HG02642 (cell line): ENCODE results near the gene CEP20.
"Not testable (repeated sequence)": the region's sequence is repeated elsewhere in the genome, so short reads cannot be mapped to it uniquely, and the experiment has no call there.

ENCODE experiments used
- ATAC-seq: cut with Tn5 transposase; IDR thresholded peaks from one replicate; pipeline ENCODE4 v1.9.1; 2021; ENCODE audit warnings: mild to moderate bottlenecking; ENCODE audit not compliant: unreplicated experiment, poor library complexity

Gene CEP20, protein sequence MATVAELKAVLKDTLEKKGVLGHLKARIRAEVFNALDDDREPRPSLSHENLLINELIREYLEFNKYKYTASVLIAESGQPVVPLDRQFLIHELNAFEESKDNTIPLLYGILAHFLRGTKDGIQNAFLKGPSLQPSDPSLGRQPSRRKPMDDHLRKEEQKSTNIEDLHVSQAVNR

GRCh38 chr16:15888072-15888976 is at the start of gene CEP20:
Gene CEP20 (minus strand): TSS chr16:15888603. CDS start chr16:15888585, 18 bp downstream.
- ATAC-seq: peak; percentile 98

GRCh38 chr16:15936809-15937208 is 48.4 kb upstream of the CEP20 start:
- not testable (repeated sequence) for ATAC-seq

DNA sequence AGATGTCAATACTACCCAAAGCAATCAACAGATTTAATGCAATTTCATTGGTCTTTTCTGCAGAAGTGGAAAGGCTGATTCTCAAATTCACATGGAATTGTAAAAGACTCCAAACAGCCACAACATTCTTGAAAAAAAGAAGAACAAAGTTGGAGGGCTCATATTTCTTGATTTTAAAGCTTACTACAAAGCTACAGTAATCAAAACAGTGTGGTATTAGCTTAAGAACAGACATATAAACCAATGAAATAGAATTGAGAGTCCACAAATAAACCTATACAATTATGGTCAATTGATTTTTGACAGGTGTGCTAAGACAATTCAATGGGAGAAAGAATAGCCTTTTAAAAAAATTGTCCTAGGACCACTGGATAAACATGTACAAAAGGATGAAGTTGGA is 46.6 kb upstream of the CEP20 start:
- no peak for ATAC-seq

GRCh38 chr16:15933781-15934180 is 45.4 kb upstream of the CEP20 start:
- no peak for ATAC-seq

DNA sequence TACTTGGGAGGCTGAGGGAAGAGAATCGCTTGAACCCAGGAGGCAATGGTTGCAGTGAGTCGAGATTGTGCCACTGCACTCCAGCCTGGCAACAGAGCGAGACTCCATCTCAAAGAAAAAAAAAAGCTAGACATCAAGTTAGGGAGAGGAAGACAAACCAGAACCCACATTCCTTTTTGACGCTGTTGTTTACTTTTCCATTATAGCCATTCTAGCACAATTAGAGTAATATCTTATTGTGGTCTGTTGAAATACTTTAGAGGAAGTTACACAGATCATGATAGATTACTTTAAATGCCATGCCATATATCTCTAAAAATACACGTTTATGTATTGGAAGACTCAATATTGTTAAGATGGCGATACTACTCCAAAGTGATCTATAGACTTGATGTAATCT is 44.5 kb upstream of the CEP20 start:
- no peak for ATAC-seq

- ATAC-seq: no peak
Measured at GRCh38 chr16:15928261-15929104, 40.1 kb upstream of the CEP20 start.

- ATAC-seq: no peak
Measured at GRCh38 chr16:15925631-15926030, 37.2 kb upstream of the CEP20 start.

DNA sequence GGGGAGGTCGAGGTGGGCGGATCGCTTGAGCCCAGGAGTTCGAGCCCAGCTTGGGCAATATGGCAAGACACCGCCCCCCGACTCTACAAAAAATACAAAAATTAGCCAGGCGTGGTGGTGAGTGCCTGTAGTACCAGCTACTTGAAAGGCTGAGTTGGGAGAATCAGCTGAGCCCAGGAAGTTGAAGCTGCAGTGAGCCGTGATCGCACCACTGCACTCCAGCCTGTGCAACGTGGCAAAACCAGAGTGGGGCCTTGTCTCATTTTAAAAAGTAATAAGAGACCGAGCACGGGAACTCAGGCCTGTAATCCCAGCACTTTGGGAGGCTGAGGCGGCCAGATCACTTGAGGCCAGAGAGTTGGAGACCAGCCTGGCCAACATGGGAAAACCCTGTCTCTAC is 36.6 kb upstream of the CEP20 start:
- ATAC-seq: no peak

GRCh38 chr16:15919331-15919730 is 30.9 kb upstream of the CEP20 start:
- ATAC-seq: no peak

DNA sequence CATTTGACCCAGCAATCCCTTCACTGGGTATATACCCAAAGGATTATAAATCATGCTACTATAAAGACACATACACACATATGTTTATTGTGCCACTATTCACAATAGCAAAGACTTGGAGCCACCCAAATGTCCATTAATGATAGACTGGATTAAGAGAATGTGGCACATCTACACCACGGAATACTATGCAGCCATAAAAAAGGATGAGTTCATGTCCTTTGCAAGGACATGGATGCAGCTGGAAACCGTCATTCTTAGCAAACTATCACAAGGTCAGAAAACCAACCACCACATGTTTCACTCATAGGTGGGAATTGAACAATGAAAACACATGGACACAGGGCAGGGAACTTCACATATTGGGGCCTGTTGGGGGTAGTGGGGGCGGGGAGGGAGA is 29.9 kb upstream of the CEP20 start:
- not testable (repeated sequence) for ATAC-seq

GRCh38 chr16:15916323-15916722 is 27.9 kb upstream of the CEP20 start:
- no peak for ATAC-seq

DNA sequence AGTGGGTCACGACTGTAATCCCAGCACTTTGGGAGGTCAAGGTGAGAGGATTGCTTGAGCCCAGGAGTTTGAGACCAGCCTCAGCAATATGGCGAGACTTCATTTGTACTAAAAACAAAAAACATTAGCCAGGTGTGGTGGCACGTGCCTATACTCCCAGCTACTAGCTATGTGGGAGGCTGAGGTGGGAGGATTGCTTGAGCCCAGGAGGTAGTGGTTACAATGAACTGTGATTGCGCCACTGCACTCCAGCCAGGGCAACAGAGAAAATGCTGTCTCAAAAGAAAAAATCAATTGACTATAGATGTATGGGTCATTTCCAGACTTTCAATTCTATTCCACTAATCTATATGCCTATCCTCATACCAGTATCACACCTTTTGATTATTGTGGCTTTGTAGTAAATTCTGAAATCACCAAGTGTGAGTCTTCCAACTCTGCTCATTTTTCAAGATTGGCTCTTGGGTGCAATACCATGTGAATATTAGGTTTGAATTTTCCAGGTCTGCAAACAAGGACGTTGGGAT is 27.2 kb upstream of the CEP20 start:
- ATAC-seq: no peak

DNA sequence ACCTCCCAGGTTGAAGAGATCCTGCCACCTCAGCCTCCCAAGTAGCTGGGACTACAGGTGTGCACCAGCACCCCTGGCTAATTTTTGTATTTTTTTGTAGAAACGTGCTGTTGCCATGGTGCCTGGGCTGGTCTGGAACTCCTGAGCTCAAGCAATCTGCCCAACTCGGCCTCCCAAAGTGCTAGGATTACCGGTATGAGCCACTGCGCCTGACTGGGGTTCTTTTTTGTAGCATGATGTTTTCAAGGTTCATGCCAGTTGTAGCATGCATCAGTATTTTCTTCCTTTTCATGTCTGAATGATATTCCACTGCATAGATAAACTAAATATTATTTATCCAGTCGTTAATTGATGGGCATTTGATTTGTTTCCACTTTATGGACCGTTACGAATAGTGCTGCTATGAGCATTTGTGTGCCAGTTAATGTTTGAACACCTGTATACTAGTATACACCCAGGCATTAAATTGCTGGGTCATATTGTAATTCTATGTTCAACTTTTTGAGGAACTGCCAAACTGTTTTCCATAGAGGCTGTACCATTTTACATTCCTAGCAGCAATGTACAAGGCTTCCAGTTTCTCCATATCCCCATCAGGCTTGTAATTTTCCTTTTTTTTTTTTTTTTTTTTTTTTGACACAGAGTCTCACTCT is 24.8 kb upstream of the CEP20 start:
- ATAC-seq: no peak

GRCh38 chr16:15911198-15911597 is 22.8 kb upstream of the CEP20 start:
- no peak for ATAC-seq

GRCh38 chr16:15907863-15908478 is 19.6 kb upstream of the CEP20 start:
- peak; percentile 99 for ATAC-seq

DNA sequence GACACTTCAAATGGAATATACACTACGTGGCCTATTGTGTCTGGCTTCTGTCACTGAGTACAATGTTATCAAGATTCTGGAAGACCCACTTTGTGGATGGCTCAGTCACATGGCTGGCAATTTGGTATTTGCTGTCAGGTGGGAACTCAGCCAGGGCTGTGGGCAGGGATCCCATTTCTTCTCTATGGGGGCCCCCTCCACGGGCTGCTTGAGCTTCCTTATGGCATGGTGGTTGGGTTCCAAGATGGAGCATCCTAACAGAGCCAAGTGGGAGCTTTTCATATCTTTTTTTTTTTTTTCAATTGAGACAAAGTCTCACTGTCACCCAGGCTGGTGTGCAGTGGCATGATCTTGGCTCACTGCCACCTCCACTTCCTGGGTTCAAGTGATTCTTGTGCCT is 18.0 kb upstream of the CEP20 start:
- ATAC-seq: no peak

GRCh38 chr16:15903960-15904359 is 15.6 kb upstream of the CEP20 start:
- no peak for ATAC-seq

- no peak for ATAC-seq
Measured at GRCh38 chr16:15900901-15901500, 12.6 kb upstream of the CEP20 start.

DNA sequence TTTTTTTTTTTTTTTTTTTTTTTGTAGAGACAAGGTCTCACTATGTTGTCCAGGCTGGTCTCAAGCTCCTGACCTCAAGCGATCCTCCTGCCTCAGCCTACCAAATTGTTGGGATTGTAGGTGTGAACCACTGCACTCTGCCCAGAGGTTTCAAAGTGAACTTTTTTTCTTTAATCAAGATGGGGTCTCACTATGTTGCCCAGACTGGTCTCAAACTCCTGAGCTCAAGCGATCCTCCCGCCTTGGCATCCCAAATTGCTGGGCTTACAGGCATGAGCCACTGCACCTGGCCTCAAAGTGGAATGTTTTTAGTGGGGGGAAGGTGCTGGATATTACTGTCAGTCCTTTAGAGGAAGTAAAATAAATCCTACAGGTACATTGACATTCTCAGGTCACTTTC is 12.0 kb upstream of the CEP20 start:
- no peak for ATAC-seq
